Neural progenitor cell (in vitro differentiated cells): ENCODE results near the gene BACE2. TPM values are rescaled to one million over a fixed set of nuclear protein-coding genes. Genes with fewer than 3 reads are reported as not detected.

Experiments used
- DNase-seq: peaks from one replicate; pipeline ENCODE4 v3.0.0-alpha.2; 2016; ENCODE audit warnings: low spot score
- H2AFZ ChIP-seq: fragments of 200-600 bp; sonication (generic); replicated peaks from 2 replicates; pipeline ENCODE4 v1.6.1; 2016; ENCODE audit warnings: antibody characterized with exemption
- H3F3A ChIP-seq: fragments of 200-600 bp; sonication (generic); 2 replicates; pipeline ENCODE4 v1.6.1; 2016; ENCODE audit warnings: antibody characterized with exemption, low read depth
- H3K27ac ChIP-seq: fragments of 200-600 bp; sonication (generic); 2 replicates; pipeline ENCODE4 v1.5.1; 2016; ENCODE audit warnings: mild to moderate bottlenecking
- H3K27me3 ChIP-seq: fragments of 200-600 bp; sonication (generic); 2 replicates; pipeline ENCODE4 v1.6.1; 2016; ENCODE audit warnings: mild to moderate bottlenecking, moderate library complexity
- H3K36me3 ChIP-seq: fragments of 200-600 bp; sonication (generic); 2 replicates; pipeline ENCODE4 v1.5.1; 2016
- H3K4me1 ChIP-seq: fragments of 200-600 bp; sonication (generic); 2 replicates; pipeline ENCODE4 v1.6.1; 2016; ENCODE audit warnings: mixed run types
- H3K4me2 ChIP-seq: fragments of 200-600 bp; sonication (generic); 2 replicates; pipeline ENCODE4 v1.6.1; 2016
- H3K4me3 ChIP-seq: fragments of 200-600 bp; sonication (generic); 2 replicates; pipeline ENCODE4 v1.5.1; 2016
- H3K79me2 ChIP-seq: fragments of 200-600 bp; sonication (generic); 2 replicates; pipeline ENCODE4 v1.6.1; 2016; ENCODE audit warnings: low read depth
- H3K9ac ChIP-seq: fragments of 200-600 bp; sonication (generic); 2 replicates; pipeline ENCODE4 v1.6.1; 2016
- H3K9me3 ChIP-seq: fragments of 200-600 bp; sonication (generic); 2 replicates; pipeline ENCODE4 v1.5.1; 2016; ENCODE audit warnings: low read depth
- H4K20me1 ChIP-seq: fragments of 200-600 bp; sonication (generic); 2 replicates; pipeline ENCODE4 v1.6.1; 2016; ENCODE audit warnings: low read depth
- H3K27ac Mint-ChIP-seq: 3 replicates; pipeline ENCODE4 v1.8.0; 2021; ENCODE audit warnings: mixed read lengths
- H3K27me3 Mint-ChIP-seq: 2 replicates; pipeline ENCODE4 v1.8.0; 2022; ENCODE audit warnings: low read depth, mild to moderate bottlenecking, inconsistent platforms, moderate library complexity, mixed read lengths; ENCODE audit not compliant: insufficient read depth
- H3K36me3 Mint-ChIP-seq: 3 replicates; pipeline ENCODE4 v1.8.0; 2021; ENCODE audit warnings: mixed read lengths
- H3K4me1 Mint-ChIP-seq: 3 replicates; pipeline ENCODE4 v1.8.0; 2021; ENCODE audit warnings: mixed read lengths
- H3K4me3 Mint-ChIP-seq: 3 replicates; pipeline ENCODE4 v1.8.0; 2021; ENCODE audit warnings: mild to moderate bottlenecking, moderate library complexity, mixed read lengths
- H3K9me3 Mint-ChIP-seq: 3 replicates; pipeline ENCODE4 v1.8.0; 2020; ENCODE audit warnings: mixed read lengths
- CTCF ChIP-seq: fragments of 200-600 bp; sonication (generic); IDR thresholded peaks from 2 replicates; pipeline ENCODE4 v1.5.1; 2017; ENCODE audit warnings: antibody characterized with exemption, mild to moderate bottlenecking
- EZH2 ChIP-seq: fragments of 200-600 bp; sonication (generic); IDR thresholded peaks from 2 replicates; pipeline ENCODE4 v1.6.1; 2017; ENCODE audit warnings: antibody characterized with exemption, mild to moderate bottlenecking, moderate library complexity
- EZH2phosphoT487 ChIP-seq: fragments of 200-600 bp; sonication (generic); IDR thresholded peaks from 2 replicates; pipeline ENCODE4 v1.6.1; 2017; ENCODE audit warnings: antibody characterized with exemption
- total RNA-seq: library from RNA; depleted of rRNA; stranded (reverse); fragments of >200 nt; gene quantifications from 2 replicates; pipeline ENCODE4 v1.2.3, GENCODE V29; 2015; ENCODE audit warnings: low replicate concordance

The BACE2 gene
- total RNA-seq, 1 donor from 2014 or later = 0.15 TPM

DNA sequence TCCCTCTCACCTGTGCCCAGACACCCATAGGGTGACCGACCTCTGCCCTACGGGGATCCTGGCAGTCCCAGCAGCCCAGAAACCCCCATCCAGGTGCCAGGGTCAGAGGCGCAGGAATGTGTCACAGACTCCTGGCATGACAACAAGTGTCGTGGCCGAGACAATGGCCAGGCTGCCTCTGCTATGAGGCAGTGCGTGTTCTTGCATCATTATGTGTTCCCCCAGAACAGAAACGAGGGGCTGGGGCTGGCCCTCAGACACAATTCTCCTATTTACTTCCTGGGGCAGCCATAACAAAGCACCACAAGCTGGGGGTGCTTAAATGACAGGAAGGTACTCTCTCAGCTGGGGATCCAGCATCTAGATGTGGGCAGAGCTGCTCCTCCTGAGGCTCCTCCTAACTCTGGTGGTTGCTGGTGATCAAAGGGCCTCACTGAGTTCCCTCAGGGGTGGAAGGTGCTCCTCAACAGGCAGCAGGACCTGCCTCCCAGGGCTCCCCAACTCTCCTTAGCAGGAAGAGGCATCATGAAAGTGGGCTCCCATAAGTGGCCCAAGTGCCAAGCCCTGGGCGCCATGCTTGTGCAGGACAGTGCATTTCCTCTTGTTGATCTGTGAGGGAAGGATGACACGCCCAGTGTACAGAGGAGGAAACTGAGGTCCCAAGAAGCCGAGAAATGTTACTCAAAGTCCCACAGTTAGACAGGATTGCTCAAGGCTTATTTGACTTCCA is 24.2 kb upstream of the BACE2 start:
- H3K4me1 ChIP-seq = peaks cover 10% of the 10 kb centered on the region
- no peaks in the 10 kb centered on the region for H3K79me2 ChIP-seq
- H3K4me2 ChIP-seq = no peak overlapping the region
- H3K27me3 Mint-ChIP-seq = peaks cover 8% of the 10 kb centered on the region
- no peak overlapping the region for H3K27ac Mint-ChIP-seq
- H3K4me3 ChIP-seq = no peak overlapping the region
- H3K9ac ChIP-seq = no peak overlapping the region
- no peaks in the 10 kb centered on the region for H3K27me3 ChIP-seq
- H4K20me1 ChIP-seq = no peaks in the 10 kb centered on the region
- no peak overlapping the region for H3K4me3 Mint-ChIP-seq
- no peaks in the 10 kb centered on the region for H3K9me3 ChIP-seq
- DNase-seq = no peak
- H3K27ac ChIP-seq = no peak overlapping the region
- TF ChIP-seq CTCF (no peak), EZH2phosphoT487 (no peak)
- H2AFZ ChIP-seq = no peak overlapping the region
- H3F3A ChIP-seq = peaks cover 10% of the 10 kb centered on the region
- H3K4me1 Mint-ChIP-seq = peaks cover 17% of the 10 kb centered on the region
- no peaks in the 10 kb centered on the region for H3K36me3 ChIP-seq
- no peaks in the 10 kb centered on the region for H3K36me3 Mint-ChIP-seq
- peaks cover 4% of the 10 kb centered on the region for H3K9me3 Mint-ChIP-seq

- Histone ChIP-seq H3K4me3 (no peak overlapping the region), H3F3A (peaks cover 10% of the 10 kb centered on the region), H3K27me3 (no peaks in the 10 kb centered on the region), H3K4me1 (peaks cover 10% of the 10 kb centered on the region), H4K20me1 (no peaks in the 10 kb centered on the region), H2AFZ (no peak overlapping the region), H3K27ac (no peak overlapping the region), H3K9me3 (no peaks in the 10 kb centered on the region), H3K9ac (no peak overlapping the region), H3K4me2 (peak overlapping the region; percentile 36), H3K36me3 (no peaks in the 10 kb centered on the region), H3K79me2 (no peaks in the 10 kb centered on the region)
- peaks cover 8% of the 10 kb centered on the region for H3K27me3 Mint-ChIP-seq
- TF ChIP-seq EZH2phosphoT487 (no peak), EZH2 (no peak), CTCF (peak; percentile 18)
- peak; percentile 56 for DNase-seq
- peaks cover 4% of the 10 kb centered on the region for H3K9me3 Mint-ChIP-seq
- no peak overlapping the region for H3K4me3 Mint-ChIP-seq
- H3K27ac Mint-ChIP-seq = no peak overlapping the region
- H3K36me3 Mint-ChIP-seq = no peaks in the 10 kb centered on the region
- peaks cover 2% of the 10 kb centered on the region for H3K4me1 Mint-ChIP-seq
These were observed 20.6 kb upstream of the BACE2 start for GRCh38 chr21:41147096-41147978.

GRCh38 chr21:41147979-41148355 is 20.0 kb upstream of the BACE2 start:
- no peak overlapping the region for H3K4me3 ChIP-seq
- H3K27ac ChIP-seq = no peak overlapping the region
- no peaks in the 10 kb centered on the region for H3K27me3 ChIP-seq
- no peak overlapping the region for H2AFZ ChIP-seq
- H3K4me2 ChIP-seq = peak overlapping the region; percentile 36
- Mint-ChIP-seq H3K36me3 (no peaks in the 10 kb centered on the region), H3K4me3 (no peak overlapping the region), H3K27ac (no peak overlapping the region), H3K27me3 (peaks cover 7% of the 10 kb centered on the region), H3K9me3 (peaks cover 4% of the 10 kb centered on the region), H3K4me1 (peaks cover 2% of the 10 kb centered on the region)
- no peaks in the 10 kb centered on the region for H3K9me3 ChIP-seq
- H4K20me1 ChIP-seq = no peaks in the 10 kb centered on the region
- H3K79me2 ChIP-seq = no peaks in the 10 kb centered on the region
- peaks cover 10% of the 10 kb centered on the region for H3F3A ChIP-seq
- no peaks in the 10 kb centered on the region for H3K36me3 ChIP-seq
- peak; percentile 15 for DNase-seq
- H3K9ac ChIP-seq = no peak overlapping the region
- no peak for TF ChIP-seq EZH2
- TF ChIP-seq CTCF = no peak
- TF ChIP-seq EZH2phosphoT487 = no peak
- peaks cover 10% of the 10 kb centered on the region for H3K4me1 ChIP-seq
